ENCODE results near the gene FOXP1.

- TF ChIP-seq POLR2A (IDR thresholded peaks at IDR 0.05; ENCODE audit: low read depth, low read length) (no peak), POLR2AphosphoS5 (IDR thresholded peaks at IDR 0.05; ENCODE audit: low read depth, low read length) (no peak)
These were observed 265.1 kb downstream of the FOXP1 start for GRCh38 chr3:71318458-71318827.

Data from GM12892 (cell line).